Stimulated activated naive B cell treated with anti-CD40 and anti-IgM and Interleukin-4, amounts not matched to agents 10 μg/mL and 1 μg/mL and 100 μg/mL, for 72 hours (primary cell): ENCODE data around the gene DUSP19.
"Not testable (repeated sequence)": the region's sequence is repeated elsewhere in the genome, so short reads cannot be mapped to it uniquely, and the experiment has no call there.

ENCODE experiments used
- ATAC-seq, 2 donors: fragments of 150-1000 bp; cut with Tn5 transposase; replicated peaks; 2 replicates each; pipeline ENCODE4 v1.10.0; 2021; ENCODE audit warnings: moderate library complexity in 1 of 2
- DNase-seq: peaks from one replicate; pipeline ENCODE4 v3.0.0; 2021
- H3K27ac Mint-ChIP-seq: one replicate; pipeline ENCODE4 v1.8.0; 2022; ENCODE audit warnings: mild to moderate bottlenecking, mixed read lengths
- H3K27me3 Mint-ChIP-seq, 2 donors: one replicate each; pipeline ENCODE4 v1.8.0; 2022; ENCODE audit warnings: mixed read lengths in 2 of 2
- H3K36me3 Mint-ChIP-seq, 2 donors: one replicate each; pipeline ENCODE4 v1.8.0; 2022; ENCODE audit warnings: mixed read lengths in 2 of 2, mild to moderate bottlenecking in 1 of 2
- H3K4me1 Mint-ChIP-seq, 2 donors: one replicate each; pipeline ENCODE4 v1.8.0; 2022; ENCODE audit warnings: mixed read lengths in 2 of 2, mild to moderate bottlenecking in 1 of 2
- H3K4me3 Mint-ChIP-seq, 2 donors: one replicate each; pipeline ENCODE4 v1.8.0; 2022; ENCODE audit warnings: mild to moderate bottlenecking in 2 of 2, mixed read lengths in 2 of 2, moderate library complexity in 1 of 2
- H3K9me3 Mint-ChIP-seq, 2 donors: one replicate each; pipeline ENCODE4 v1.8.0; 2022; ENCODE audit warnings: mixed read lengths in 2 of 2, mild to moderate bottlenecking in 1 of 2

The DUSP19 gene

GRCh38 chr2:183078464-183079138, at the start of gene DUSP19:
Gene DUSP19 (plus strand): TSS chr2:183078747. CDS start chr2:183078934, 187 bp downstream.
- ATAC-seq (peak; percentile 88 to 90), DNase-seq (peak; percentile 81)
- Mint-ChIP-seq H3K4me1 (peaks cover 3 to 6% of the 10 kb centered on the region in 2 donors), H3K36me3 (no peaks in the 10 kb centered on the region), H3K4me3 (peak within 1 kb of the TSS; percentile 93), H3K27me3 (peaks cover 0 to 6% of the 10 kb centered on the region in 2 donors), H3K9me3 (no peaks in the 10 kb centered on the region), H3K27ac (peak within 1 kb of the TSS; percentile 59)

- Mint-ChIP-seq H3K9me3 (no peaks in the 10 kb centered on the region), H3K27ac (no peak overlapping the region), H3K4me3 (no peak overlapping the region), H3K4me1 (no peaks in the 10 kb centered on the region), H3K27me3 (peaks cover 57 to 62% of the 10 kb centered on the region in 2 donors), H3K36me3 (no peaks in the 10 kb centered on the region)
- DNase-seq (no peak), ATAC-seq (no peak)
Measured at GRCh38 chr2:183029219-183029618, 49.3 kb upstream of the DUSP19 start.

- Mint-ChIP-seq H3K27me3 (peaks cover 50 to 51% of the 10 kb centered on the region in 2 donors), H3K36me3 (no peaks in the 10 kb centered on the region), H3K27ac (no peak overlapping the region), H3K4me1 (peaks cover 3 to 16% of the 10 kb centered on the region in 2 donors), H3K4me3 (no peak overlapping the region), H3K9me3 (no peaks in the 10 kb centered on the region)
- DNase-seq = no peak
- ATAC-seq = no peak
Measured at GRCh38 chr2:183031911-183032794, 46.4 kb upstream of the DUSP19 start.

- no peak for ATAC-seq
- H3K27ac Mint-ChIP-seq = no peak overlapping the region
- peaks cover 9 to 28% of the 10 kb centered on the region in 2 donors for H3K4me1 Mint-ChIP-seq
- H3K36me3 Mint-ChIP-seq = peaks cover 0 to 4% of the 10 kb centered on the region in 2 donors
- H3K9me3 Mint-ChIP-seq = no peaks in the 10 kb centered on the region
- DNase-seq = no peak
- no peak overlapping the region for H3K4me3 Mint-ChIP-seq
- peaks cover 52 to 55% of the 10 kb centered on the region in 2 donors for H3K27me3 Mint-ChIP-seq
Measured at GRCh38 chr2:183033951-183034350, 44.6 kb upstream of the DUSP19 start.

GRCh38 chr2:183034806-183035205, 43.7 kb upstream of the DUSP19 start:
- DNase-seq (no peak), ATAC-seq (no peak)
- Mint-ChIP-seq H3K4me1 (peaks cover 11 to 30% of the 10 kb centered on the region in 2 donors), H3K27me3 (peaks cover 50 to 55% of the 10 kb centered on the region in 2 donors), H3K36me3 (peaks cover 0 to 4% of the 10 kb centered on the region in 2 donors), H3K4me3 (no peak overlapping the region), H3K9me3 (no peaks in the 10 kb centered on the region), H3K27ac (no peak overlapping the region)

- no peak overlapping the region for H3K27ac Mint-ChIP-seq
- ATAC-seq = no peak
Measured at GRCh38 chr2:183035298-183035953, 43.1 kb upstream of the DUSP19 start.

GRCh38 chr2:183035954-183036669, 42.4 kb upstream of the DUSP19 start:
- ATAC-seq = peak; percentile 60 to 65

More at GRCh38 chr2:183035298-183035953, 43.1 kb upstream of the DUSP19 start:
- Mint-ChIP-seq H3K4me3 (no peak overlapping the region), H3K36me3 (peaks cover 0 to 4% of the 10 kb centered on the region in 2 donors), H3K4me1 (peaks cover 11 to 30% of the 10 kb centered on the region in 2 donors), H3K9me3 (no peaks in the 10 kb centered on the region), H3K27me3 (peaks cover 49 to 55% of the 10 kb centered on the region in 2 donors)
- no peak for DNase-seq

GRCh38 chr2:183037074-183037552, 41.4 kb upstream of the DUSP19 start:
- no peaks in the 10 kb centered on the region for H3K9me3 Mint-ChIP-seq
- H3K4me1 Mint-ChIP-seq = peaks cover 13 to 30% of the 10 kb centered on the region in 2 donors
- H3K27me3 Mint-ChIP-seq = peaks cover 46 to 55% of the 10 kb centered on the region in 2 donors
- ATAC-seq (no peak), DNase-seq (no peak)
- H3K36me3 Mint-ChIP-seq = peaks cover 0 to 4% of the 10 kb centered on the region in 2 donors
- H3K4me3 Mint-ChIP-seq = no peak overlapping the region
- no peak overlapping the region for H3K27ac Mint-ChIP-seq

More at GRCh38 chr2:183035954-183036669, 42.4 kb upstream of the DUSP19 start:
- Mint-ChIP-seq H3K27ac (peak overlapping the region; percentile 65), H3K4me1 (peaks cover 13 to 30% of the 10 kb centered on the region in 2 donors), H3K27me3 (peaks cover 49 to 56% of the 10 kb centered on the region in 2 donors), H3K36me3 (peaks cover 0 to 4% of the 10 kb centered on the region in 2 donors), H3K9me3 (no peaks in the 10 kb centered on the region), H3K4me3 (no peak overlapping the region)
- DNase-seq = no peak

- Mint-ChIP-seq H3K36me3 (peaks cover 0 to 4% of the 10 kb centered on the region in 2 donors), H3K4me1 (peaks cover 13 to 30% of the 10 kb centered on the region in 2 donors), H3K4me3 (peak overlapping the region; percentile 67 to 79), H3K9me3 (no peaks in the 10 kb centered on the region), H3K27me3 (peaks cover 51 to 57% of the 10 kb centered on the region in 2 donors), H3K27ac (no peak overlapping the region)
- DNase-seq (no peak), ATAC-seq (peak; percentile 49 to 60)
Measured at GRCh38 chr2:183037553-183038340, 40.8 kb upstream of the DUSP19 start.

GRCh38 chr2:183038341-183039300, 39.9 kb upstream of the DUSP19 start, which contains the start of gene NCKAP1:
Gene NCKAP1 (minus strand): TSS chr2:183038457. CDS start chr2:183038099, 358 bp downstream.
- Mint-ChIP-seq H3K4me3 (peak within 1 kb of the TSS; percentile 74 to 79), H3K27me3 (peaks cover 52 to 57% of the 10 kb centered on the region in 2 donors), H3K36me3 (peaks cover 0 to 4% of the 10 kb centered on the region in 2 donors), H3K27ac (no peak within 1 kb of the TSS), H3K9me3 (no peaks in the 10 kb centered on the region), H3K4me1 (peaks cover 13 to 30% of the 10 kb centered on the region in 2 donors)
- ATAC-seq (peak; percentile 86 to 91), DNase-seq (peak; percentile 61)

GRCh38 chr2:183040604-183041003, 37.9 kb upstream of the DUSP19 start:
- H3K4me3 Mint-ChIP-seq = no peak overlapping the region
- DNase-seq = no peak
- peaks cover 5 to 13% of the 10 kb centered on the region in 2 donors for H3K36me3 Mint-ChIP-seq
- H3K27ac Mint-ChIP-seq = no peak overlapping the region
- peaks cover 12 to 26% of the 10 kb centered on the region in 2 donors for H3K4me1 Mint-ChIP-seq
- H3K9me3 Mint-ChIP-seq = peaks cover 9 to 15% of the 10 kb centered on the region in 2 donors
- H3K27me3 Mint-ChIP-seq = peaks cover 60 to 63% of the 10 kb centered on the region in 2 donors
- ATAC-seq = no peak

GRCh38 chr2:183043580-183043979, 35.0 kb upstream of the DUSP19 start:
- not testable (repeated sequence) for H3K4me1 Mint-ChIP-seq, H3K4me3 Mint-ChIP-seq, H3K27ac Mint-ChIP-seq, DNase-seq, ATAC-seq
- H3K27me3 Mint-ChIP-seq = peaks cover 49 to 62% of the 10 kb centered on the region in 2 donors
- peaks cover 12 to 16% of the 10 kb centered on the region in 2 donors for H3K9me3 Mint-ChIP-seq
- peaks cover 5 to 12% of the 10 kb centered on the region in 2 donors for H3K36me3 Mint-ChIP-seq
